Non-pigmented ciliary epithelial cell (primary cell): ENCODE results near the gene ZNG1E.
"Not testable (repeated sequence)": the region's sequence is repeated elsewhere in the genome, so short reads cannot be mapped to it uniquely, and the experiment has no call there.

Experiments
- DNase-seq: peaks from one replicate; pipeline ENCODE4 v3.0.0-alpha.2; 2010; ENCODE audit warnings: low read depth

The ZNG1E gene

GRCh38 chr9:65675589-65676021, at the start of gene ZNG1E:
Gene ZNG1E (plus strand): TSS chr9:65675928. CDS start chr9:65675977, 49 bp downstream.
- DNase-seq: not testable (repeated sequence)

- not testable (repeated sequence) for DNase-seq
Observed at GRCh38 chr9:65673579-65673978, 2.1 kb upstream of the ZNG1E start.

GRCh38 chr9:65675018-65675417, 710 bp upstream of the ZNG1E start:
- DNase-seq: not testable (repeated sequence)

- not testable (repeated sequence) for DNase-seq
Observed at GRCh38 chr9:65676389-65676788, 661 bp downstream of the ZNG1E start.

- DNase-seq: not testable (repeated sequence)
Observed at GRCh38 chr9:65678533-65678932, 2.8 kb downstream of the ZNG1E start.

- DNase-seq: not testable (repeated sequence)
Observed at GRCh38 chr9:65703550-65703949, 27.8 kb downstream of the ZNG1E start.

- DNase-seq: not testable (repeated sequence)
Observed at GRCh38 chr9:65714445-65714844, 38.7 kb downstream of the ZNG1E start.

GRCh38 chr9:65737096-65737564, 61.4 kb downstream of the ZNG1E start, which contains the start of gene FOXD4L4:
Gene FOXD4L4 (plus strand): TSS chr9:65737146. CDS start chr9:65737146, 0 bp downstream.
- DNase-seq: not testable (repeated sequence)

- DNase-seq: not testable (repeated sequence)
Observed at GRCh38 chr9:65738133-65738532, 62.4 kb downstream of the ZNG1E start.
